ENCODE data around the gene RAG2. TPM values are rescaled to one million over a fixed set of nuclear protein-coding genes. Genes with fewer than 3 reads are reported as not detected.

Gene RAG2
- total and polyA plus RNA-seq, 7 donors = 0.43 TPM; not detected in 6

GRCh38 chr11:36605221-36606216 is 7.5 kb upstream of the RAG2 start:
- TF ChIP-seq CTCF (IDR thresholded peaks at IDR 0.05) = no peak
- no peak for ATAC-seq
- intact Hi-C loops (cut with DNase I) = no loop called here

GRCh38 chr11:36602135-36602534 is 4.1 kb upstream of the RAG2 start:
- DNase-seq (no peak), ATAC-seq (no peak)
- H3K27me3 ChIP-seq (ENCODE audit: insufficient read depth in 3 of 3, low read length in 2 of 3) = no peaks in the 10 kb centered on the region
- H3K4me3 ChIP-seq = no peak overlapping the region
- TF ChIP-seq CTCF (IDR thresholded peaks at IDR 0.05) = no peak
- no peaks in the 10 kb centered on the region for H3K4me1 ChIP-seq
- H3K27ac ChIP-seq = no peak overlapping the region
- H3K9me3 ChIP-seq = no peaks in the 10 kb centered on the region
- intact Hi-C loops (cut with DNase I) = no loop called here
- no peaks in the 10 kb centered on the region for H3K36me3 ChIP-seq (ENCODE audit: insufficient read depth in 1 of 2, low read depth in 1 of 2)

More at GRCh38 chr11:36605221-36606216, 7.5 kb upstream of the RAG2 start:
- WGBS, 3 donors = 89 to 92% (median 91%) methylated on average over 6 of the region's 6 CpGs
- H3K4me3 ChIP-seq = no peak overlapping the region
- H3K4me1 ChIP-seq = no peaks in the 10 kb centered on the region
- no peak overlapping the region for H3K27ac ChIP-seq
- H3K27me3 ChIP-seq (ENCODE audit: insufficient read depth in 3 of 3, low read length in 2 of 3) = no peaks in the 10 kb centered on the region
- no peaks in the 10 kb centered on the region for H3K9me3 ChIP-seq
- peaks cover 0 to 8% of the 10 kb centered on the region in 2 donors for H3K36me3 ChIP-seq (ENCODE audit: insufficient read depth in 1 of 2, low read depth in 1 of 2)
- DNase-seq = no peak

GRCh38 chr11:36601155-36601554 is 3.1 kb upstream of the RAG2 start:
- WGBS, 3 donors = 83 to 95% (median 84%) methylated on average over 2 of the region's 2 CpGs
- Histone ChIP-seq H3K4me3 (no peak overlapping the region), H3K27me3 (ENCODE audit: insufficient read depth in 3 of 3, low read length in 2 of 3) (no peaks in the 10 kb centered on the region), H3K9me3 (no peaks in the 10 kb centered on the region), H3K36me3 (ENCODE audit: insufficient read depth in 1 of 2, low read depth in 1 of 2) (no peaks in the 10 kb centered on the region), H3K4me1 (no peaks in the 10 kb centered on the region), H3K27ac (no peak overlapping the region)
- DNase-seq = no peak
- intact Hi-C loops (cut with DNase I) = no loop called here
- no peak for ATAC-seq
- TF ChIP-seq CTCF (IDR thresholded peaks at IDR 0.05) = no peak

GRCh38 chr11:36600180-36600579 is 2.1 kb upstream of the RAG2 start:
- no peaks in the 10 kb centered on the region for H3K9me3 ChIP-seq
- no peak for TF ChIP-seq CTCF (IDR thresholded peaks at IDR 0.05)
- intact Hi-C loops (cut with DNase I) = no loop called here
- H3K27ac ChIP-seq = no peak overlapping the region
- DNase-seq = no peak
- 82 to 85% (median 84%) methylated on average over 7 of the region's 7 CpGs for WGBS, 3 donors
- ATAC-seq = no peak
- H3K4me1 ChIP-seq = peaks cover 8% of the 10 kb centered on the region
- no peaks in the 10 kb centered on the region for H3K27me3 ChIP-seq (ENCODE audit: insufficient read depth in 3 of 3, low read length in 2 of 3)
- no peaks in the 10 kb centered on the region for H3K36me3 ChIP-seq (ENCODE audit: insufficient read depth in 1 of 2, low read depth in 1 of 2)
- no peak overlapping the region for H3K4me3 ChIP-seq

All from psoas muscle (tissue), 8 donors.